Measurements from ENCODE around the gene EMSY.
"Not testable (repeated sequence)": the region's sequence is repeated elsewhere in the genome, so short reads cannot be mapped to it uniquely, and the experiment has no call there.

DNA sequence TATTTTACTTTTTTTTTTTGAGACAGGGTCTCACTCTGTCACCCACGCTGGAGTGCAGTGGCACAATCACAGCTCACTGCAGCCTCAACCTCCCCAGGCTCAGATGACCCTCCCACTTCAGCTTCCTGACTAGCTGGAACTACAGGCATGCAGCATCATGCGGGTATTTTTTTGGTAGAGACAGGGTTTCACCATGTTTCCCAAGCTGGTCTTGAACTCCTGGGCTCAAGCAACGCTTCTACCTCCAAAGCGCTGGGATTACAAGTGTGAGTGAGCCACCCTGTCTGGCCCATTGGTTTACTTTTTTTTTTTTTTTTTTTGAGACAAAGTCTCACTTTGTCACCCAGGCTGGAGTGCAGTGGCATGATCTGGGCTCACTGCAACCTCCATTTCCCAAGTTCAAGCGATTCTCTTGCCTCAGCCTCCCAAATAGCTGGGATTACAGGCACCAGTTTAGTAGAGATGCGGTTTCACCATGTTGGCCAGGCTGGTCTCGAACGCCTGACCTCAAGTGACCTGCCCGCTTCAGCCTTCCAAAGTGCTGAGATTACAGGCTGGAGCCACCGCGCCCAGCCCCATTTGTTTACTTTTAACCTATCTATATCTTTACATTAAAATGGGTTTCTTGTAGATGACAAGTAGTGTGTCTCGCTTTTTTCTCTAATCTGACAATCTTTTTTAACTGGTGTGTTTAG lies 127.5 kb downstream of the EMSY start:
- not testable (repeated sequence) for TF ChIP-seq POLR2A (IDR thresholded peaks at IDR 0.05)
- TF ChIP-seq, protein P1, sequence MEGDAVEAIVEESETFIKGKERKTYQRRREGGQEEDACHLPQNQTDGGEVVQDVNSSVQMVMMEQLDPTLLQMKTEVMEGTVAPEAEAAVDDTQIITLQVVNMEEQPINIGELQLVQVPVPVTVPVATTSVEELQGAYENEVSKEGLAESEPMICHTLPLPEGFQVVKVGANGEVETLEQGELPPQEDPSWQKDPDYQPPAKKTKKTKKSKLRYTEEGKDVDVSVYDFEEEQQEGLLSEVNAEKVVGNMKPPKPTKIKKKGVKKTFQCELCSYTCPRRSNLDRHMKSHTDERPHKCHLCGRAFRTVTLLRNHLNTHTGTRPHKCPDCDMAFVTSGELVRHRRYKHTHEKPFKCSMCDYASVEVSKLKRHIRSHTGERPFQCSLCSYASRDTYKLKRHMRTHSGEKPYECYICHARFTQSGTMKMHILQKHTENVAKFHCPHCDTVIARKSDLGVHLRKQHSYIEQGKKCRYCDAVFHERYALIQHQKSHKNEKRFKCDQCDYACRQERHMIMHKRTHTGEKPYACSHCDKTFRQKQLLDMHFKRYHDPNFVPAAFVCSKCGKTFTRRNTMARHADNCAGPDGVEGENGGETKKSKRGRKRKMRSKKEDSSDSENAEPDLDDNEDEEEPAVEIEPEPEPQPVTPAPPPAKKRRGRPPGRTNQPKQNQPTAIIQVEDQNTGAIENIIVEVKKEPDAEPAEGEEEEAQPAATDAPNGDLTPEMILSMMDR (IDR thresholded peaks at IDR 0.05), result not testable (repeated sequence)

All from thyroid gland (tissue), 4 donors.